HG03066 (cell line): ENCODE results near the gene CXCL12.

ENCODE experiments used
- ATAC-seq: cut with Tn5 transposase; IDR thresholded peaks from one replicate; pipeline ENCODE4 v1.9.1; 2021; ENCODE audit warnings: low read depth; ENCODE audit not compliant: unreplicated experiment

Gene CXCL12

DNA sequence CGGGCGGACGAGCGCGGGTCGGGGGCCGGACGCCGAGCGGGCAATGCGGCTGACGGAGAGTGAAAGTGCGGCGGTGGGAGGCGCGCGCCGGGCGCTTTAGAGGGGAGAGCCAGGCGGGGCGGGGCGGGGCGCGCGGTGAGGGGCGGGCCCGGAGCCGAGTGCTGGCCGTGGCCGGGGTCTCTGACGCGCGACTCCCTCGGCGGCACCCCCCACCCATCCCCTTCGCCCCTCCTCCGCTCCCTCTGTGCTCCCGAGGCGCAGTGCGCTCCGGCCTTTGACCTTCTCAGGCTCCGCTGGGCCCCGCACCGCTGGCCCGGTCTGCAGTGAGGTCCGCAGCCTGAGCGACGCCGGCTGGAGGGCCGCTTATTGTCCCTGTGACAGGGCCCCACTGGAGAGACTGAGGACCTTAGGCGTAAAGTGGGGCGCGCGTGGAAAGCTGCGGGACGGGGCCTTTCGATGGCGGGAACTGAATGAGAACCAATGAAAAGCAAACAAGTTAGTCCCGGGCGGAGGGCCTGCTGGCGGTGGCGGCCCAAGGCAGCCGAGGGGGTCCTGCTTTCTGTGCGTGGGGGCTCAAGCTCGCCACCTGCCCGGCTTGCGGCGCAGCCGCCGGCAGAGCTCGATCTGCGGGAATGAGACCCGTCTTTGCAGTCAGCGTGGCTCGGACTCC, at the start of gene CXCL12:
CXCL12 (minus strand) TSS at position 72 of the 670 bp plus-strand sequence. CDS start 92 bp downstream, outside the sequence.
- no peak for ATAC-seq

DNA sequence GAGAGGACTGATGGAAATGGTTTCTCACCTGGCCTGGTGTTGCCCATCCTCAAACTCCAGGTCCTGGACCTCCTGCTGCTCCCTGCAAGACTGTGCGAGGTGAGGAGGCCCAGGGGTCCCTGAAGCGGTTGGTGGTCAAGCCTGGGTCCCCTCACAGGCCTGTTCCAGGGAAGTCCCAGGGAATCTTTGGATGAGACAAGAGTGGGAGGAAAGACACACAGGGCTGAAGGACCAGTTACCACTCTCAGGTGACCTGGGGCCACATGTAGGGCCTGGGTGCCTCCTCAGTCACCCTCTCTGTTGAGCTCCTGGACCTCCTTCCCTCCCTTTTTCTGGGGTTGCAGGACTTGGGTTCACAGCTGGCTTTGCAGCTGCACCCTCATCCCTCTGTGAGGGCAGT, 42.6 kb upstream of the CXCL12 start:
- no peak for ATAC-seq

DNA sequence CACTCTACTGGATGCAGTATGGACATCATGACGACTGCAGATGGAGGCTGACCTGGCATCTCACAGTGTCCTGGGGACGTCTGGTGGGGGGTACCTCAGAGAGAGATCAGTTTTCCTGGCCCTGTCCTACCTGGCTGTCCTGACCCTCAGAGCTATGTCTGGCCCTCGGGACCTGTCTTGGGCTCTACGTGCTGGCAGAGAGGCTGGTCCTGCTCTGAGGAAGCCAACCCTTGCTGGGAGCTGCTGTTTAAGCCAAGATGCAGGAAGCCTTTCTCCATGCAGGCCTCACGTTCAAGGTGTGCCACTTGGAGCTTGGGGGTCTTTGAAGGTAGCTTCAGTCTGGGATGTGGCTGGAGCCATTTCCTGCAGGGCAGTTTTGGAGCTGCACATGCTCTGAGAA, 42.1 kb upstream of the CXCL12 start:
- ATAC-seq, result no peak

DNA sequence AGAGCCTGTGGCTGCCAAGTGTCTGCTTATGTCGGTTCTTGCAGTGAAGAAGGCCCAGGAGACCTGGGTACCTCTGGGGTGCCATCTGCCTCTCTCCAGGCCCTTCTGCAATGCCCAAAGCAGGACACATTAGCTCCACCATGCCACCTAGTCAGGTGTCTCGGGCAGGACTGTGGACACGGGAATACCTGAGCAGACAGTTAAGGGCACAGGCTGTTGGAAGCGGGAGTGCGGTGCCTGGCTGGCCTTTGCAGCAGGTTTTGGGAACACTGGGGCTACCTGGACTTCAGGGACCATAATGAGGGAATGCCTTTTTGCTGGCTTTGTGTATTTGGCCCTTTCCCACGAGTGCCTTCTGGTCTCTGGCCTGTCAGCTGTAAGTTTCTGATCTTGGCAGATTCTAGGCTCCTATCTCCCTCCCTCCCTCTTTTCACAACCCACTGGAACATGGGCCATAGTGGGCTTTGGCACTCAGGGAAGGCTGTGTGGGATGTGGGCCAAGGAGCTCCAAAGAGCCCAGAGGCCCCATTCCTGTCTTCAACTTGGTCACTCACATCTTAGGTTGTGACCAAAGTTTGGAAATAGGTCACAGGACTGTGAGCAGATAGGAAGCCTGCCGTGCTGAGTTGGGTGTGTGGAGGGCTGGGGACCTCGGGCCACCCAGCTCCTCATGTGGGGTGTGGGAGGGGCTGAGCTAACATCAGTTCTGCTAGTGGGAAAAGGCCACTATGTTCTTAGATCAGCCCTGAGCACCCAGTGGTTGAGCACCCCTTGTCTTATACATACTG, 41.5 kb upstream of the CXCL12 start:
- ATAC-seq, result no peak

DNA sequence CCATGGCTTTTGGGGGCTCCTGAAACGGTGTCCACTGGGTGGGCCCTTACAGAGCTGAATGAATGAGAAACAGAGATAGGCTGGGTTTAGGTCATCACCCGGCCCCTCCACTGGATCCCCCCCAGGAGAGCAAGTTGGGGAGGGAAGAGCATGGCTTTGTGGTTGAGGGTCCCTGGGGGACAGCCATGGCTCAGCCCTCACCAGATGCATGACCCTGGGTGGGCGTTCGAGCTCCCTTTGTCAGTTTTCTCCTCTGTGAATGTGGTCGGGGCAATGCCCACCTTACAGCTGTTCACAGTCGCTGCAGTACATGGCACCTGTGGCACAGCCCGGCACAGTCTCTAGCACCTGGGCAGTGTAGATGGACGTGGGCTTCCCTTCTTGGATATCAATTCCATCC, 40.6 kb upstream of the CXCL12 start:
- ATAC-seq, result no peak

DNA sequence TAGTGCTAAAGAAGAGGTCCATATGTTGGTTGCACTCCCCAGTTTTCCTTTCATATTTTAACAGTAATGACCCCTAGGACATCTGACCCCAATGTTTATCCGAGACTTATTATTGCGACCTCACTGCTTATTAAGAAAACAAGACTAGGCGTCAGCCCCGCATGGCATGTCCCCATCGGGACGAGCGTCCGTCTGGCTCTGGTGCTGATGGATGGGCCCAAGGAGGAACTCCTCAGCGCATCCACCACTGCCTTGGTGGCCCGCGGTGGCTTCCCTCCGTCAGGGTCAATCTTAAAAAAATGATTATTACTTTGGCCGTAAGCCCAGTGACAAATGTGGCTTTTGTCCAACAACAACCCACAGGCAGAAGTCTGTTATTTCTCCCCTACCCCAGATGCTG, 40.1 kb upstream of the CXCL12 start:
- ATAC-seq, result no peak

DNA sequence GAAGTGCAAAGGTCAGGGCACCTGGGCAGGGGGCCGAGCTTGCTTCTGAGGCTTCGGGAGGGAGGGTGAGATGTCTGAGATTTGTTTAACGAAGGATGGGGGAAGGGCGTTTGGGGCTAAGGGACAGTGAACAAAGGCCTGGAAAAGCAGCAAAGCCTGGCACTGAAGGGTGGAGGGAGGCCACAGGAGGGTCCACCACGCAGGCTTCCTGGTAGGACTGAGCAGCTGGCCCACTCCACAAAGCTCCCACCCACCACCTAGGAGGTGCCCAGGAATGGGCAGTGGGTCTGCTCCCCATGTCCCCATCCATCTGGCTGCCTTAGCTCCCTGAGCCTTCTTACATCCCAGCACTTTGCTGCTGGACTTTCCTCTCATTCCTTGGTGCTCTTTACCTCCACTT, 39.4 kb upstream of the CXCL12 start:
- no peak for ATAC-seq

DNA sequence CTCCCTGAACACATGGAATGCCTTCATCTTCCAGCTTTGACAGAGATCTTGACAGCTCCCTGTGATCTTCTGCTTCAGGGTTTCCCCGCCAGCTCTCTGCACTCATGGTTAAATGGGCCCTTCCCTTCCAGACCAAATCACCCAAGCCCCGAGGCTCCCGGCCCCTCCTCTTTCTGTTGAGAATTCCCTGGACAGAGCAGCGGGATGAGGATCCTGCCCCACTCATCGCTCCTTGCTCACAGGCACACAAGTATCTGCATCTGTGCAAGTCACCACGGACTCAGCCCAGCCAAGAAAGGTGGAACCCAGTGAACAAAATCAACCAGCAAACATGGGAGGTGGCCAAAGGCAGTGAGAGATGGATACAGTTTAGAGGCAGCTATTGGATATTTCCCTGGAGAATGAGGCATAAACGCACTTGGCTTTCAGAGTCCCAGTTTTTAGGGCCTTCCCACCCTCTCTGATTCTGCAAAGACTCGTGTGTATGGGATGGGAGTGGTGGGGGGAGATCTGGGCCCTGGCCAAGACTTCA, 37.7 kb upstream of the CXCL12 start:
- ATAC-seq, result no peak

DNA sequence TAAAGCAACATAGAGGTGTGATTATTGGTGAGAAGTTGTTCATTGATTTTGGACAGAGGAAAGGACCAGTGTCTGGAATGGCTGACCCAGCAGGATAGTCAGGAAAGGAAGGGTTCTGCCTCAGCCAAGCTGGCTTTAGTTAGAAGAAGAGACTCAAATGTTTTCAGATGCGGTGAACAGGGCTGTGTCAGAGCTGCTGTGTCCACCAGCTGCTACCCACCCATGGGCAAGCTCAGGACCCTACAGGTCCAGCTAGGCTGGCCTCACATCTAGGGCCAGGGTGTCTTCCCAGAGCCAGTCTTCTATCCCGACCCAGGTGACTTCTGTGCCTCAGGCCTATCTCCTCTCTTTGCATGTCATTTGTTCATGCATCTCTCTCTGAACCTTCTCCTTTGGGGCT, 37.3 kb upstream of the CXCL12 start:
- ATAC-seq, result no peak

DNA sequence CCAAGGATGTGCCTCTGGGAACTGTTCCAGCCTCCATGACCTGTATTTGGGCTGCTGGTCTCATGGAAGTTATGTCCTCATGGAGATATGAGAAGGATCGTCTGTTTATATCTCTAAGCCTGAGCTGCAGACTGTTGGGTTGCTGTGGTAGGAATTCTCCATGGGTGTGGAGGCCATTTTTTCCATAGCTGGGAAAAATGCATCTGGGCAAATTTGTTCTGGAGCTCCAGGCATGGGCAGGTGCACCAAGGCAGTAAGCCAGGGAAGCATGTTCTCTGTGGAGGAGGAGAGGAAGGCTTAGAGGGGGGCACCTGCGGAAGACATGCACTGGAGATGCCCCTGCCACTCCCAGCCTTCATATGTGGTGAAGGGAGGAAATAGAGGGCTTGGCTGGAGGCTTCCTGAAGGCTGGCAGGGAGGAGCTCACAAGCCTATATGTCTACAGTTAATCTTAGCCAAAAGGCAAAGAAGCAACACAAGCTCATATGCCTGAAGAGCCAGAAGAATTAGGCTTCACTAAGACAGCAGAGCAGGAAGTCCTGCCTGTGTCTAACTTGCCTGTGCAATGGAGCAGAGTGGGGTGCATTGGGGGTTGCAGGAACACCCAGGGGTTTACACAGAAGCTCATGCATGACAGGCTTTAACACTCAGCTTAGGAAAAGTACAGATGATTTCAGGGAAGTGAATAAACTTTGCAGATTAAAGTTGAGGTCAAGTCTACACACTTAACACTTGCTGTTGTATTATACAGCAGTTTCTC, 35.1 kb upstream of the CXCL12 start:
- no peak for ATAC-seq

DNA sequence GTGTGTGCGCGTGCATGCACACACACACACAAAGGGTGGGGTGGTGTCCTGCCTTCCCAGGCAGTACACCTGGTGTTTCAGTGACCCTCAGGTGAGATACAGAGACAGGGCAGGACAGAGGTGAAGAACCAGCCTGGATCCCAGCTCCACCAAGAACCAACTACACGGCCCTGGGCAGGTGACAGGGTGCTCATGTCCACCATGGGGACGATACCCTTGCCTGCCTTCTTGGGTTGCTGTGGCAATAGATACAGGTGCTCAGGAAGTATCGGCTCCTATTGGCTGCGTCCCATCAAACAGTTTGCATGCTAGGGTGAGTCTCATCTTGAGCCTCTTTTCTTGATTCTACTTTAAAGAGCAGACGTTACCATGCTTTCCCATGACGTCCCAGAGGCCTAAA, 33.7 kb upstream of the CXCL12 start:
- no peak for ATAC-seq

DNA sequence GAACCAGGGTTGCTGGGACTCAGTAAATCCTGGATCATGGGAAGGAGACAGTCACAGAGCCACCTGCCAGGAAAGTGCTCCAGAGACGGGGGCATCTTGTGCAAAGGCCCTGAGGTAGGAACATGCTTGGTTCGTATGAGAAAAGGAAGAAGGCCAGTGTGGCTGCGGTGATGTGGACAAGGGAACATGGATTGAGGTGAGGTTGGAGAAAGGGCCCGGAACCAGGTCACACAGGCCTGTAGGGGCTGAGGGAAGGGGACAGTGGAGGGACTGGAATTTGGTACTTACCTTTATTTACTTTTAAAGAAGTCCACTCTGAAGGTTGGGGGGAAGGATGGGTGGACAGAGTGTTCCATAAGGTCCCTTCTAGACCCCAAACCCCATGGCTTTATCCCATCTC, 32.9 kb upstream of the CXCL12 start:
- no peak for ATAC-seq

DNA sequence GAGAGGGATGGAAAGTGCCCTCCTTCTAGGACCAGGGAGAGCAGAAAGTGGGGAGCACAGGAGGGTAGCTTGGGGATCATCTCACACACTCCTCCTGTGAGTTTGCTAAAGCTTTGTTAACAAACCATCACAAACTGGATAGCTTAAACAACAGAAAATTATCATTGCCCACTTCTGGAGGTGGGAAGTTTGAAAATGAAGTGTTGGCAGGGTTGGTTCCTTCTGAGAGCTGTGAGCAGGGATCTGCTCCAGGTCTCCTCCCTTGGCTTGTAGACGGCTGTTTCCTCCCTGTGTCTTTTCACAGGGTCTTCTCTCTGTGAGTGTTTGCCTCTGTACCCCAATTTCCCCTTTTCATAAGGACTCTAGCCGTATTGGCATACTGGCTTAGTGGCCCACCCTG, 32.0 kb upstream of the CXCL12 start:
- no peak for ATAC-seq

DNA sequence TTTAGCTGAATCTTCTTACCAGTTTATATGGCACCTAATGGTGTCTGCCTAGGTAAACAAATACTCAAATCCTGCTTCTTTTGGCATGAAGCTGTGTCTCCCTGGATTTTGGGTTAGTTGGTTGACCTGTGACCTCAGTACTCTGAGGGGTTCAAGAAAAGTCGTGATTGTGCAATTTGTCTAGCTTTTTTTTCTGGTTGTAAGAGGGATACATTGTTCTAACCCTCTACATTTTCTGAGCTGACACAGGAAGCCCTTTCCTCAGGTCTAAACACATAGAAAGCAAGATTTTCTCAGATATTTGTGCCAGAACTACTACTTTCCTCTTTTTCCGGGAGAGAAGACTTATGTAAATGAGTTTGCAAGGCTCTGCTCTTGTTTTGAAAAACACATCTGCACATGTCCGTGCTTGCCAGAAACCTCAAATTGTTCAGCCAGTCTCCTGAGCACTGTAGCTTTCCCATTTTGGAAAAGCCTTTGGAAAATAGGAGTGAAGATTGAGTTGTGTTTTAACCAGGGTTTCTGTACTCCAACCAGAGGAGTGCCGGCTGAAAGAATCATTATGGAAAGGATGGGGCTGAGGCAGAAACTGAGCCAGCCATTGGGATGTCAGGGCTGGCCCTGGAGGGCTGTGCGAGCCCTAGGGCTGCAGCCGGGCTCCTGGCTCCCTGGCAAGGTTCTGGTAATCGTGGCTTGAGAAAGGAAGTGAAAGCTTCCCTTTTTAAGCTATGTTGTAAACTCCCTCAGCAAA, 31.3 kb upstream of the CXCL12 start:
- ATAC-seq, result no peak

DNA sequence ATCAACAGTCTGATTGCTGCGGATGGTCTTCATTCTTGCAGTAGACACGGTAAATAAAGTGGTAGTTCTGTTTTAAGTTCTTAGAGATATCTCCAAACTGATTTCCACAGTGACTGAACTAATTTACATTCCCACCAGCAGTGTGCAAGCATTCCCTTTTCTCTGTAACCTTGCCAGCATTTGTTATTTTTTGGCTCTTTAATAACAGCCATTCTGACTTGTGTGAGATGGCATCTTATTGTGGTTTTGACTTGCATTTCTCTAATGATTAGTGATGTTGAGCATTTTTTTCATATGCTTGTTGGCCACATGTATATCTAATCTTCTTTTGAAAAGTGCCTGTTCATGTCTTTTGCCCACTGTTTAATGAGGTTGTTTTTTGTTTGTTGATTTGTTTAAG, 30.2 kb upstream of the CXCL12 start:
- no peak for ATAC-seq

DNA sequence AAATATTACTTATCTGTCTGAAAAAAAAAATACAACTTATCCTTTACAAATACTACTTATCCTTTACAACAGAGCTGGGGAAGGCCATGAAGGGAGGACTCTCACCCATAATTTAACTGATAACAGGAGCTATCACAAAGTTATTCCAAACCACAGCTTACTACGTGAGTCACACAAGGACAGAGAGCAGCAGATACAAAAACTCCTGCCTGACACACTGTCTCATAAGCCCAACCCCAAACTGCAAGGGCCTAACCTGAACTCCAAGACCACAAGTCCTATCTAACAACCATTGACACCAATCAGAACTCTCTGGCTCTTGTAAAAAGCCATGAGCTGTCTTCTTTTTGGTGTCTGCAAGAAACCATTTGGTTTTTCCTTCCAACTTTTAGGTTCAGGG, 28.5 kb upstream of the CXCL12 start:
- ATAC-seq, result no peak

DNA sequence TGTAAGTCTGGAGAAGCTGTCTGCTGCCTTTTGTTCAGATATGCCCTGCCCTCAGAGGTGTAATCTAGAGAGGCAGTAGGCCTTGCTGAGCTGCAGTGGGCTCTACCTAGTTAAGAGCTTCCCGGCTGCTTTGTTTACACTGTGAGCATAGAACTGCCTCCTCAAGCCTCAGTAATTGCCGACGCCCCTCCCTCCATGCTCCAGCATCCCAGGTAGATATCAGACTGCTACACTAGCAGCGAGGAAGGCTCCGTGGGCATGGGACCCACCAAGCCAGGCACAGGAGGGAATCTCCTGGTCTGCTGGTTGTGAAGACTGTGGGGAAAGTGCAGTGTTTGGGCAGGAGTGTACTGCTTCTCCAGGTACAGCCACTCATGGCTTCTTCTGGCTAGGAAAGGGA, 26.4 kb upstream of the CXCL12 start:
- ATAC-seq, result no peak

DNA sequence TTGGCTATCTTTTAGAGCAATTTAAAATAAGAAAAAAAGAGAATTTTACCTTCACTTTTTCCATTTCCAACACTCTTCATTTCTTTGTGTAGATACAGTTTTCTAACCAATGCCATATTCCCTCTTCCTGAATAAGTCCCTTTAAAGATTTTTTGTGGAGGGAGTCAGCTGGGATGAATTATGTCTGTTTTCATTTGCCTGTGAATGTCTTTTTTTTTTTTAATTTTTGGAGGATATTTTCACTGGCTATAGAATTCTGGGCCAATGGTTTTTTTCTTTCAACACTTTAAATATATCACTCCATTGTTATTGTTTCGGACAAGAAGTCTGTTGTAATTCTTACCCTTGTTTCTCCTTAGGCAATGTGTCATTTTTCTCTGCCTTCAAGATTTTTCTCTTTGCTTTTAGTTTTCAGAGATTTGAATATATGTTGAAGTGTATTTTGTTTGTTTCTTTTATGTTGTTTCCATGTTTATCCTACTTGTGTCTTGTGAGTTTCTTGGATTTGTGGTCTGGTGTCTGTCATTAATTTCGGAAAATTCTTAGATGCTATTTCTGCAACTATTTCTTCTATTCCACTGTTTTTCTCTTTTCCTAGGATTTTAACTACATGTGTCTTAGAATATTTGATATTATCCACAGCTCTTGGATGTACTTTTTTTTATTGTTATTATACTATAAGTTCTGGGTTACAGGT, 20.0 kb upstream of the CXCL12 start:
- no peak for ATAC-seq

DNA sequence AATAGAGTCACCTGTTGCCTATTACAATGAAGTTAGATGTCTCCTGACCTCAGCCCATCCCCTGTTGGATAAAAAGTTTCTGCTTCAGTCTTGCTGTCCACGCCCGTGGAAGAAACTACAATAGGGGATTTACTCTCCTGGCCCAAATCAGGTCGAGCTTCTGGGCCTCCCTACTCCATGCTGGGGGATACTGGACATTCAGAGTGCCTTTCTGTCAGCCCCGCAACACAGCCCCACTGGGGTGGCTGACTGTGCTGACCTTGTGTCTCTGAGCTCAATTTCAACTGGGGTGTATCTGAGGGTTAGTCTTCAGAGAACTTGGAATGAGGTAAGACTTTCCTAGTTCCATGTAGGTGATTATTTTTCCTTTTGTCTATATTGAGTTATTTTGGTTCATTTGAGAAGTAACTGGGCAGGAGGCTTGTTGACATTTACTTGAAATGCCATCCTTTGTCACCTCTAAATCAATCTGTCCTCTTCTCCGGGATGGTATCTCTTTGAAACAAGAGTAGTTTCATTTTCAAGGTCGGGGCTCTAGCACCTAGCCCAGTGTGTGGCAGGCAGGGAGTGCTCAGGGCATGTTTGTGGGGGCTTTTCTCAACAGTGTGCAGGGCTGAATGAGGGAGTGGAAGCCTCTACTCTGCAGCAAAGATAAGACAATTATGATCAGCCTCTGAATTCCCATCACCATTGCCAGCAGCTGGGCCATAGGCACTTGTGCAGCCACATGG, 17.7 kb upstream of the CXCL12 start:
- ATAC-seq, result no peak
